Choroid plexus epithelial cell (primary cell): ENCODE results near the gene TOM1L1.

Experiments used
- DNase-seq: peaks from one replicate; pipeline ENCODE4 v3.0.0-alpha.2; 2010; ENCODE audit warnings: low read depth
- H3K4me3 ChIP-seq: 2 replicates; pipeline ENCODE4 v1.5.1; 2011; ENCODE audit warnings: low read depth, mild to moderate bottlenecking, control low read depth, low read length, moderate library complexity
- CTCF ChIP-seq: conservative IDR thresholded peaks from 2 replicates; pipeline ENCODE4 v1.5.1; 2011; ENCODE audit warnings: low read depth, mild to moderate bottlenecking, control low read depth, inconsistent platforms, low read length, moderate library complexity

Gene TOM1L1

GRCh38 chr17:54898576-54898975 lies 2.1 kb upstream of the TOM1L1 start:
- no peak for TF ChIP-seq CTCF
- DNase-seq = peak; percentile 46
- H3K4me3 ChIP-seq = no peak overlapping the region

- no peak overlapping the region for H3K4me3 ChIP-seq
- DNase-seq = no peak
- no peak for TF ChIP-seq CTCF
Observed at GRCh38 chr17:54899201-54899600, 1.5 kb upstream of the TOM1L1 start.

- no peak for DNase-seq
- TF ChIP-seq CTCF = no peak
- peak overlapping the region; percentile 85 for H3K4me3 ChIP-seq
Observed at GRCh38 chr17:54899721-54900456, 763 bp upstream of the TOM1L1 start.

- no peak for DNase-seq
- no peak for TF ChIP-seq CTCF
- H3K4me3 ChIP-seq = peak overlapping the region; percentile 85
Observed at GRCh38 chr17:54901230-54901822, 674 bp downstream of the TOM1L1 start.

GRCh38 chr17:54902017-54902416 lies 1.4 kb downstream of the TOM1L1 start:
- DNase-seq = no peak
- no peak for TF ChIP-seq CTCF
- H3K4me3 ChIP-seq = no peak overlapping the region

GRCh38 chr17:54902611-54903010 lies 2.0 kb downstream of the TOM1L1 start:
- no peak for TF ChIP-seq CTCF
- DNase-seq = no peak
- no peak overlapping the region for H3K4me3 ChIP-seq

- TF ChIP-seq CTCF = no peak
- DNase-seq = no peak
- no peak overlapping the region for H3K4me3 ChIP-seq
Observed at GRCh38 chr17:54903375-54903774, 2.7 kb downstream of the TOM1L1 start.
